ENCODE results near the gene C14orf119.

C14orf119 gene

DNA sequence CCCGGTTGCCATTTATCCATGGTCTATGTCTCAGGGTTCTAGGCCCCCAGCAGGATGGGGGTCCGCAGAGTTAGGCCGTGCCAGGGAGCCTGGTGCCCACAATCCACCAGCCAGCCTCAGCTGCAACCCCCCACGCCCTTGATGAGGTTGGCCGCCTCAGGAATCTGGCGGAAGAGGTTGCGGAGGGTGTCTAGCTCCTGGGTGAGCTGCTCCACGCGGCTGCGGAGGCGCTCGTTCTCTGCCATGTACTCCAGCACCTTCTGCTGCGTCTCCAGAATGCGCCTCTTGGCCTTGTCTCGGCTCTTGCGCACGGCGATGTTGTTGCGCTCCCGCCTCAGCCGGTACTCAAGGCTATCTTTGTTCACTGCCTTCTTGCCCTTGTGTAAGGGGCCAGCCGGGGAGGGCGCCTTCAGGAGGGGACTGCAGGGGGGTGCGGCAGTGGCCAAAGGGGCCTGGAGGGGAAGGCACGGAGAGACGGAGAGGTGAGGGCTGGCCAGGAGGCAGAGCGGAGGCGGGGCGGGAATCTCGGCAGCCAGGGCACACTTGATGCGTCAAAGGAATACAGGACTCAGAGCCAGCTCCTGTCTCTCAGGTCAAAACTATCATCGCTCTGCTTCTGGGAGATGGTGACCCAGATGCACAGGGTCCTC, 22.2 kb downstream of the C14orf119 start:
- no peak for DNase-seq (ENCODE audit: low read depth, low spot score)
- Histone ChIP-seq H3K9ac (ENCODE audit: insufficient read length) (no peak overlapping the region), H3K4me3 (no peak overlapping the region), H3K9me3 (ENCODE audit: low read depth, low read length) (no peaks in the 10 kb centered on the region), H3K27ac (no peak overlapping the region), H3K36me3 (ENCODE audit: insufficient read depth, low read length) (no peaks in the 10 kb centered on the region)
- no peak for TF ChIP-seq FOXP2 (optimal IDR thresholded peaks at IDR 0.05; ENCODE audit: control extremely low read depth, extremely low read length, insufficient read depth)
- no peak for TF ChIP-seq EZH2 (IDR thresholded peaks at IDR 0.05)
- no peak for TF ChIP-seq POLR2AphosphoS5 (IDR thresholded peaks at IDR 0.05; ENCODE audit: borderline replicate concordance, low read depth, low read length)

DNA sequence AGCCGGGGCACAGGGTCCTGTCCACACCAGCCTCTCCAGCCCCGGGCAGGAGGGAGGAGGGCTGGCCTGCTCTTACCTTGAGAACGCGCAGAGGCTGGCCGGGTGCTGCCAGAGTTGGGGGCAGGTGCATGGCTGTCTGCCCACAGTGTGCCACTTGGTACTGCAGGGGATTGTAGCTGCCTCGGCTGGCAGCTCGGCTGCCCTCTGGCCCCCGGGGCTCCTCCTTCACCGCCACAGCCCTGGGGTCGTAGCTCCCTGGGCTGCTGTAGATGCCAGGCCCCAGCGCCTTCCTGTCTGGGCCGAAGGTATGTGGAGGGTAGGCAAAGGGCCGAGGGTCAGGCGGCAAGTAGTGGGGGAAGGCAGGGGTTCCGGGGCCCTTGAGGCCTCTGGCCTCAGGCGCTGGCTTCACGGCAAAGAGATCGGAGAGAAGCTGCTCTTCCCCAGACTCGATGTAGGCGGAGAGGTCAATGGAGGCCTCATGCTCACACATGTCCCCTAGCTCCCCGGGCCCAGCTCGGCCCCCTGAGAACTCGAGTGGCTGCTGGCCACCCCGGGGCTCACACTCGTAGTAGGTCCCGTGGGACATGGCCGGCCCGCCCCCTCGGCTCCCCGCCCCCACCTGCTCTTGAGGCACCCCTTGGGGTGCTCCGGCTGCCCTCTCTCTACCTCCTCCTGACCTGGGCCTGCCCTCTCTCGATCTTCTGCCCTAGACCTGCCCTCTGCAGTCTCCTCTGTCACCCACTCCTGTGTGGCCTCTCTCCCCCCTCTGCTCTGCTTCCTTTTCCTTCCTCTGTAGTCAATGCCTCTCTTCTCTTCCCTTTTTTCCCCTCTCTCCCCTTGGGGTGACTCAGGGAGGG, 23.4 kb downstream of the C14orf119 start, which contains the start of gene CEBPE:
CEBPE (minus strand) TSS at position 750 of the 857 bp plus-strand sequence; CDS start at position 586, 164 bp downstream.
- no peak within 1 kb of the TSS for H3K9ac ChIP-seq (ENCODE audit: insufficient read length)
- H3K27ac ChIP-seq = no peak within 1 kb of the TSS
- H3K4me3 ChIP-seq = no peak within 1 kb of the TSS
- H3K9me3 ChIP-seq (ENCODE audit: low read depth, low read length) = no peaks in the 10 kb centered on the region
- TF ChIP-seq FOXP2 (optimal IDR thresholded peaks at IDR 0.05; ENCODE audit: control extremely low read depth, extremely low read length, insufficient read depth) (no peak), POLR2AphosphoS5 (IDR thresholded peaks at IDR 0.05; ENCODE audit: borderline replicate concordance, low read depth, low read length) (no peak), EZH2 (IDR thresholded peaks at IDR 0.05) (no peak)
- no peaks in the 10 kb centered on the region for H3K36me3 ChIP-seq (ENCODE audit: insufficient read depth, low read length)
- no peak for DNase-seq (ENCODE audit: low read depth, low spot score)

DNA sequence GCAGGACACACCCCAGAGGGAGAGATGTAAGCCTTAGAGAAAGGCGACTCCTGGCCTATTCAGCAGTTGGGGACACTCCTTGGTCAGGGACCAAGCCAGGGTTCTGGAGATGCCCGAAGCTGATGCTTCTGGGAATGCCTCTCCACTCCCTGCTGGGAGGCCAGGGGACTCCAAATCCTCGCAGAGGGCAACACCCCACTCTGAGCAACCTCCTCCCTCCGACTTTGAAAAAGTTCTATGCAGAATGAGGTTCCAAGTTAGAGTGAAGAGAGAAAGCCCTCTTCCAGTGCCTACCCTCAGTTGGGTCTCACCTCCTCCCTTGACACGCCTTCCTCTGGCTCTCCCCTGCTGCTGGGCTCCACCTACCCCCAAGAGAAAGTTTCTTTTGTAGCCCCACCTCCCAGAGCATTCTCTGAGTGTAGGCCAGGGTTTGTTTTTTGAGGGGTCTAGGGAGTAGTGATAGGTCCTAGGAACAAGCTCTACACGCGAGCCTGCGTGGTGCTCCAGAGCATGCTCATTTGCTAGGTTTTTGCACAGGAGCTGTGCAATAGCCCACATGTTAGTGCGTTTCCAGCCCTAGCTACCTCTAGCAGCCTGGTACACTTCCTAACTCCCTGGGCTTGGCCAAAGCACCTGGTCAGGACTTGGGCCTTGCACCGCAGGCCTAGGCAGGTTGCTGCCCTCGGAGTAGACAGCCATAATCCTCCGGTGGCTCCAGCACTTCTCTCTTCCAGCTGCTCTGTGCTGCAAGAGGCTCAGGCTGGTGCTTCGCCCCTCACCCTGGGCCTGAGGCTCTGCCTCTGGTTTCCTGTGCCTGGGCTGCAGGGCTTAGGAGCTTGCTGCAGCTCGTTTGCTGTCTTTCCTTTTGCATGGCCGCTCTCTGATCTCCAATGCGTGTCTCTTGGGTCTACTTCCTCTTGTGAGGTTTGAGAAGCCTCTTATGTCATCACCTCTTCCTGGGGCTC, 24.3 kb downstream of the C14orf119 start:
- TF ChIP-seq POLR2AphosphoS5 (IDR thresholded peaks at IDR 0.05; ENCODE audit: borderline replicate concordance, low read depth, low read length) = no peak
- no peak for TF ChIP-seq FOXP2 (optimal IDR thresholded peaks at IDR 0.05; ENCODE audit: control extremely low read depth, extremely low read length, insufficient read depth)
- TF ChIP-seq EZH2 (IDR thresholded peaks at IDR 0.05) = no peak
- no peak for DNase-seq (ENCODE audit: low read depth, low spot score)
- Histone ChIP-seq H3K36me3 (ENCODE audit: insufficient read depth, low read length) (no peaks in the 10 kb centered on the region), H3K9me3 (ENCODE audit: low read depth, low read length) (no peaks in the 10 kb centered on the region), H3K9ac (ENCODE audit: insufficient read length) (no peak overlapping the region), H3K4me3 (no peak overlapping the region), H3K27ac (no peak overlapping the region)

GRCh38 chr14:23120541-23121251, 25.4 kb downstream of the C14orf119 start:
- H3K27ac ChIP-seq = no peak overlapping the region
- no peaks in the 10 kb centered on the region for H3K36me3 ChIP-seq (ENCODE audit: insufficient read depth, low read length)
- DNase-seq (ENCODE audit: low read depth, low spot score) = no peak
- no peak overlapping the region for H3K9ac ChIP-seq (ENCODE audit: insufficient read length)
- H3K4me3 ChIP-seq = no peak overlapping the region
- TF ChIP-seq FOXP2 (optimal IDR thresholded peaks at IDR 0.05; ENCODE audit: control extremely low read depth, extremely low read length, insufficient read depth) (no peak), EZH2 (IDR thresholded peaks at IDR 0.05) (no peak), POLR2AphosphoS5 (IDR thresholded peaks at IDR 0.05; ENCODE audit: borderline replicate concordance, low read depth, low read length) (no peak)
- no peaks in the 10 kb centered on the region for H3K9me3 ChIP-seq (ENCODE audit: low read depth, low read length)

- Histone ChIP-seq H3K4me3 (no peak overlapping the region), H3K9me3 (ENCODE audit: low read depth, low read length) (no peaks in the 10 kb centered on the region), H3K36me3 (ENCODE audit: insufficient read depth, low read length) (no peaks in the 10 kb centered on the region; the same call in 1 of the 2 replicates), H3K27ac (no peak overlapping the region), H3K9ac (ENCODE audit: insufficient read length) (no peak overlapping the region)
- TF ChIP-seq FOXP2 (optimal IDR thresholded peaks at IDR 0.05; ENCODE audit: control extremely low read depth, extremely low read length, insufficient read depth) = no peak
- TF ChIP-seq EZH2 (IDR thresholded peaks at IDR 0.05) = no peak
- TF ChIP-seq POLR2AphosphoS5 (IDR thresholded peaks at IDR 0.05; ENCODE audit: borderline replicate concordance, low read depth, low read length) = no peak
- no peak for DNase-seq (ENCODE audit: low read depth, low spot score)
Observed at GRCh38 chr14:23121361-23121771, 26.1 kb downstream of the C14orf119 start.

GRCh38 chr14:23122086-23122485, 26.8 kb downstream of the C14orf119 start:
- no peak for TF ChIP-seq POLR2AphosphoS5 (IDR thresholded peaks at IDR 0.05; ENCODE audit: borderline replicate concordance, low read depth, low read length)
- no peak for TF ChIP-seq FOXP2 (optimal IDR thresholded peaks at IDR 0.05; ENCODE audit: control extremely low read depth, extremely low read length, insufficient read depth)
- TF ChIP-seq EZH2 (IDR thresholded peaks at IDR 0.05) = no peak
- Histone ChIP-seq H3K27ac (no peak overlapping the region), H3K36me3 (ENCODE audit: insufficient read depth, low read length) (no peaks in the 10 kb centered on the region; the same call in 1 of the 2 replicates), H3K9ac (ENCODE audit: insufficient read length) (no peak overlapping the region), H3K4me3 (no peak overlapping the region), H3K9me3 (ENCODE audit: low read depth, low read length) (no peaks in the 10 kb centered on the region)
- DNase-seq (ENCODE audit: low read depth, low spot score) = no peak

GRCh38 chr14:23123419-23123818, 28.1 kb downstream of the C14orf119 start:
- TF ChIP-seq POLR2AphosphoS5 (IDR thresholded peaks at IDR 0.05; ENCODE audit: borderline replicate concordance, low read depth, low read length) = no peak
- TF ChIP-seq FOXP2 (optimal IDR thresholded peaks at IDR 0.05; ENCODE audit: control extremely low read depth, extremely low read length, insufficient read depth) = no peak
- no peak for DNase-seq (ENCODE audit: low read depth, low spot score)
- peaks cover 4% of the 10 kb centered on the region; the same call in 1 of the 2 replicates for H3K36me3 ChIP-seq (ENCODE audit: insufficient read depth, low read length)
- no peak overlapping the region for H3K9ac ChIP-seq (ENCODE audit: insufficient read length)
- H3K9me3 ChIP-seq (ENCODE audit: low read depth, low read length) = no peaks in the 10 kb centered on the region
- H3K27ac ChIP-seq = no peak overlapping the region
- no peak overlapping the region for H3K4me3 ChIP-seq

Data from SK-N-MC (cell line).